PC-9 (cell line): ENCODE measurements around the gene LRP1-AS. TPM values are rescaled to one million over a fixed set of nuclear protein-coding genes. Genes with fewer than 3 reads are reported as not detected.

Experiments used
- BruUV-seq: library from RNA; stranded (reverse); fragments of 400-500 nt; replicated peaks from 2 replicates; lab custom pipeline; 2021; lab: Mats Ljungman, UMichigan
- CTCF ChIA-PET: fragments of 300-600 bp; sonication (Branson Sonifier 250); formaldehyde crosslinking; loops from one replicate; lab custom pipeline; 2022; ENCODE audit warnings: antibody characterized with exemption; lab: Charles Lee
- POLR2A ChIA-PET: fragments of 300-600 bp; sonication (Branson Sonifier 250); formaldehyde crosslinking; loops from one replicate; lab custom pipeline; 2022; ENCODE audit warnings: antibody characterized with exemption; ENCODE audit not compliant: unreplicated experiment; lab: Charles Lee
- DNase-seq, 2 experiments: peaks; one replicate each; pipeline versions ENCODE4 v3.0.0 to v3.0.0-alpha.2; 2015 to 2022; ENCODE audit warnings: mixed read lengths in 1 of 2
- H2AFZ ChIP-seq: fragments of 200-600 bp; sonication (generic); 2 replicates; pipeline ENCODE4 v1.8.1; 2017; ENCODE audit warnings: antibody characterized with exemption
- H3F3A ChIP-seq: fragments of 200-600 bp; sonication (generic); 2 replicates; pipeline ENCODE4 v1.8.1; 2017; ENCODE audit warnings: antibody characterized with exemption, mild to moderate bottlenecking, low read depth; ENCODE audit not compliant: insufficient read depth
- H3K27ac ChIP-seq: fragments of 200-600 bp; sonication (generic); 2 replicates; pipeline ENCODE4 v1.6.1; 2016; ENCODE audit warnings: mixed run types
- H3K27me3 ChIP-seq: fragments of 200-600 bp; sonication (generic); 2 replicates; pipeline ENCODE4 v1.6.1; 2016; ENCODE audit warnings: low read depth, mixed run types; ENCODE audit not compliant: insufficient read depth
- H3K36me3 ChIP-seq: fragments of 200-600 bp; sonication (generic); 2 replicates; pipeline ENCODE4 v1.6.1; 2016; ENCODE audit warnings: low read depth, mixed run types
- H3K4me1 ChIP-seq: fragments of 200-600 bp; sonication (generic); replicated peaks from 2 replicates; pipeline ENCODE4 v1.6.1; 2016; ENCODE audit warnings: mixed run types; ENCODE audit not compliant: insufficient read depth
- H3K4me2 ChIP-seq: fragments of 200-600 bp; sonication (generic); 2 replicates; pipeline ENCODE4 v1.6.1; 2017; ENCODE audit warnings: mixed run types
- H3K4me3 ChIP-seq: fragments of 200-600 bp; sonication (generic); 2 replicates; pipeline ENCODE4 v1.6.1; 2016; ENCODE audit warnings: mixed run types
- H3K79me2 ChIP-seq: fragments of 200-600 bp; sonication (generic); 2 replicates; pipeline ENCODE4 v1.6.1; 2017; ENCODE audit warnings: low read depth, mixed run types
- H3K9me2 ChIP-seq: fragments of 200-600 bp; sonication (generic); 2 replicates; pipeline ENCODE4 v1.8.1; 2017; ENCODE audit warnings: mild to moderate bottlenecking; ENCODE audit not compliant: insufficient read depth
- H3K9me3 ChIP-seq: fragments of 200-600 bp; sonication (generic); 2 replicates; pipeline ENCODE4 v1.8.1; 2016; ENCODE audit warnings: low read depth; ENCODE audit not compliant: insufficient read depth
- H4K20me1 ChIP-seq: fragments of 200-600 bp; sonication (generic); 2 replicates; pipeline ENCODE4 v1.8.1; 2017; ENCODE audit not compliant: insufficient read depth
- EZH2 ChIP-seq: fragments of 200-600 bp; sonication (generic); IDR thresholded peaks from 2 replicates; pipeline ENCODE4 v1.8.0; 2017; ENCODE audit warnings: antibody characterized with exemption, low read depth
- intact Hi-C: fragments of 100-400 bp; cut with micrococcal nuclease; formaldehyde crosslinking; loops from one replicate; pipeline ENCODE4 v1.10.0; 2022; ENCODE audit not compliant: unreplicated experiment
- total RNA-seq: library from RNA; stranded (reverse); gene quantifications from 2 replicates; pipeline ENCODE4 v1.2.3, GENCODE V29; 2021
- TF ChIP-seq, protein P1 (sequence below): fragments of 200-600 bp; sonication (generic); conservative IDR thresholded peaks from 2 replicates; pipeline ENCODE4 v1.6.1; 2017; ENCODE audit warnings: mixed run types, antibody characterized with exemption, mild to moderate bottlenecking, moderate library complexity

The LRP1-AS gene
- total RNA-seq, 1 experiment from 2014 or later, result not detected

DNA sequence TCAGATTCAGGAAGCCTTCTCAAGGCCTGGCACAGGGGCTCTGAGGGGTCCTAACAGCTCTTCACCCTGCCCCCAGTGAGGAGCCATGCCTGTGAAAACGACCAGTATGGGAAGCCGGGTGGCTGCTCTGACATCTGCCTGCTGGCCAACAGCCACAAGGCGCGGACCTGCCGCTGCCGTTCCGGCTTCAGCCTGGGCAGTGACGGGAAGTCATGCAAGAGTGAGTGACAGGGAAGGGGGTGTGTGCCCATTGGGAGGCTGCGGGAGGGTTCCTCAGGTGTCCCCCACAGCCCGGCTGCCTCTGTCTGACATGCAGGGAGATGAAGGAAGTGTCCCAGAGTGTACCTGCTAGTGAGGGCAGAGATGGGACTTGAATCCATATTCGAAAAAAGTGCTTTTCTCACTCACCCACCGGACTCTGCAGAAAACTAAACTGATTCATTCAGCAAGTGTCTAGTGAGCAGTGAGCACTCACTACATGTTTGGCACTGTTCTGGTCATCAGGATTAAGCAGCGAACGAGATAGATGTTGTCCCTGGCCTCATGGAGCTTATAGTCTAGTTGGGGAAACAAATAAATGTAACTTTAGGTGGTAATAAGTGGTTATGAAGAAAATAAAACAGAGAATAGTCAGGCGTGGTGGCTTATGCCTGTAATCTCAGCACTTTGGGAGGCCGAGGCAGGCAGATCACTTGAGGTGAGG lies 9.4 kb upstream of the LRP1-AS start:
- no TSS peak for BruUV-seq
- POLR2A ChIA-PET, result no interaction called here
- Histone ChIP-seq H3K27me3 (no peaks in the 10 kb centered on the region), H2AFZ (no peak overlapping the region), H3K27ac (no peak overlapping the region), H4K20me1 (no peaks in the 10 kb centered on the region), H3K4me1 (no peaks in the 10 kb centered on the region), H3K9me2 (no peaks in the 10 kb centered on the region), H3K36me3 (no peaks in the 10 kb centered on the region), H3K9me3 (no peaks in the 10 kb centered on the region), H3K4me2 (no peak overlapping the region), H3F3A (no peaks in the 10 kb centered on the region), H3K4me3 (no peak overlapping the region), H3K79me2 (no peaks in the 10 kb centered on the region)
- CTCF ChIA-PET, result no interaction called here
- TF ChIP-seq, protein P1, sequence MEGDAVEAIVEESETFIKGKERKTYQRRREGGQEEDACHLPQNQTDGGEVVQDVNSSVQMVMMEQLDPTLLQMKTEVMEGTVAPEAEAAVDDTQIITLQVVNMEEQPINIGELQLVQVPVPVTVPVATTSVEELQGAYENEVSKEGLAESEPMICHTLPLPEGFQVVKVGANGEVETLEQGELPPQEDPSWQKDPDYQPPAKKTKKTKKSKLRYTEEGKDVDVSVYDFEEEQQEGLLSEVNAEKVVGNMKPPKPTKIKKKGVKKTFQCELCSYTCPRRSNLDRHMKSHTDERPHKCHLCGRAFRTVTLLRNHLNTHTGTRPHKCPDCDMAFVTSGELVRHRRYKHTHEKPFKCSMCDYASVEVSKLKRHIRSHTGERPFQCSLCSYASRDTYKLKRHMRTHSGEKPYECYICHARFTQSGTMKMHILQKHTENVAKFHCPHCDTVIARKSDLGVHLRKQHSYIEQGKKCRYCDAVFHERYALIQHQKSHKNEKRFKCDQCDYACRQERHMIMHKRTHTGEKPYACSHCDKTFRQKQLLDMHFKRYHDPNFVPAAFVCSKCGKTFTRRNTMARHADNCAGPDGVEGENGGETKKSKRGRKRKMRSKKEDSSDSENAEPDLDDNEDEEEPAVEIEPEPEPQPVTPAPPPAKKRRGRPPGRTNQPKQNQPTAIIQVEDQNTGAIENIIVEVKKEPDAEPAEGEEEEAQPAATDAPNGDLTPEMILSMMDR, result no peak
- no peak for TF ChIP-seq EZH2
- DNase-seq, result no peak
- intact Hi-C loops, result no loop called here

- Histone ChIP-seq H3K9me3 (no peaks in the 10 kb centered on the region), H3K36me3 (no peaks in the 10 kb centered on the region), H3K9me2 (no peaks in the 10 kb centered on the region), H4K20me1 (no peaks in the 10 kb centered on the region), H3K27me3 (no peaks in the 10 kb centered on the region), H2AFZ (no peak overlapping the region), H3K79me2 (no peaks in the 10 kb centered on the region), H3K4me3 (no peak overlapping the region), H3F3A (no peaks in the 10 kb centered on the region), H3K4me2 (no peak overlapping the region), H3K27ac (no peak overlapping the region), H3K4me1 (no peaks in the 10 kb centered on the region)
- POLR2A ChIA-PET, result interaction anchor here (0.7 kb wide), 1 partner anchor 23 kb away, joined by 5 read pairs; no protein-coding TSS in a partner anchor
- TF ChIP-seq, protein P1, result no peak
- no peak for TF ChIP-seq EZH2
- BruUV-seq, result no TSS peak
- CTCF ChIA-PET, result interaction anchor here (0.7 kb wide), 1 partner anchor 398 kb away, joined by 3 read pairs; no protein-coding TSS in a partner anchor
- intact Hi-C loops, result no loop called here
- no peak for DNase-seq
These were observed 7.5 kb upstream of the LRP1-AS start for GRCh38 chr12:57154804-57155434.

GRCh38 chr12:57154076-57154475 lies 6.7 kb upstream of the LRP1-AS start:
- no peaks in the 10 kb centered on the region for H4K20me1 ChIP-seq
- no peak overlapping the region for H3K27ac ChIP-seq
- no peaks in the 10 kb centered on the region for H3F3A ChIP-seq
- ChIA-PET POLR2A (no interaction called here), CTCF (interaction anchor here (0.6 kb wide), 1 partner anchor 42 kb away, joined by 6 read pairs; no protein-coding TSS in a partner anchor)
- intact Hi-C loops, result no loop called here
- H3K4me1 ChIP-seq, result no peaks in the 10 kb centered on the region
- H3K27me3 ChIP-seq, result no peaks in the 10 kb centered on the region
- TF ChIP-seq, protein P1, result no peak
- no peak for TF ChIP-seq EZH2
- no peaks in the 10 kb centered on the region for H3K9me2 ChIP-seq
- H3K36me3 ChIP-seq, result no peaks in the 10 kb centered on the region
- no peak overlapping the region for H3K4me3 ChIP-seq
- no peaks in the 10 kb centered on the region for H3K79me2 ChIP-seq
- no peak overlapping the region for H3K4me2 ChIP-seq
- no peak overlapping the region for H2AFZ ChIP-seq
- no TSS peak for BruUV-seq
- no peaks in the 10 kb centered on the region for H3K9me3 ChIP-seq
- DNase-seq, result no peak
